ENCODE results near the gene BLM.
"Not testable (repeated sequence)": the region's sequence is repeated elsewhere in the genome, so short reads cannot be mapped to it uniquely, and the experiment has no call there.

BLM gene

DNA sequence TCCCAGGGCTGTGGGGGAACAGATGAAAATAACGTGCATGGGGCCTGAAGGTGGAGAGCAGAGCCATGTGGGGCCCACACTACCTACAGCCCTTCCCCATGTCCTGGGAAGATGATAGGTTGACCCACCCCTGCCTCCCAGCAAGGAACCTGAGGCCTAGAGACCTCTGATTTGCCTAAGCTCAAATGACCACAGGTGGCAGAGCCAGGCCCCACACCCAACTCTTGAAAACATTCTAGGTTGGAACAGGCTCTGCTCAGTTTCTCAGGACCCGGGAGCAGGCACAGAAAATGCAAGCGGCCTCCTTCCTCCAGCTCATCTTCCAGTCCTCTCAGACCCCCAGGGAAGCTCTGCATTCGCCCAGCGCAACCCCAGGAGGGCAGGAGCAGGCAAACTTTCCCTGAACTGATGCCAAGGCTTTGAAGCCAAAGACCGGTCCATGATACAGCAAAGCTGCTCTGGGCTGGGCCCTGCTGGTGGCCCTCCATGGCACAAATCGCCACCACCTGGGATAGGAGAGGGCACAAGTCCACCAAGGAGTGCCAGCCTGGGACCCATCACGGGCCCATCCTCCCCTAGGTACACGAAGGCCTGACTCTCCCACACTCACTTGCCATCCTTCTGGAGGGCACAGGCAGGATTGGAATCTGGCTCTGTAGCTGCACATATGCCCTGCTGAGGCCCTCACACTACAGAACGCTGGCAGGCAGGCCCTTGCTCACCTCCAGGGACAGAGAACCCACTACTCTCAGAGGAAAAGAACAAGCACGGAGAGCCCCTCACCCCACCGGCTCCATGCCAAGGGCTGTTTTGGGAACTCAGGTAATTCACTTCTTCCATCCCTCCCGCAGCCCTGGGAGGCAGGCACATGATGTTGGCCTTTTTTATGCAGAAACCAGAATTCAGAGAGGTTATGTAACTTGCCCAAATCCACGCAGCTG is 100.2 kb downstream of the BLM start:
- no peak overlapping the region for H3K9ac ChIP-seq (ENCODE audit: low read depth, low read length)
- H3K27ac ChIP-seq (ENCODE audit: low read length), result no peak overlapping the region

GRCh38 chr15:90818251-90819210 is 101.4 kb downstream of the BLM start:
- Histone ChIP-seq H3K27me3 (ENCODE audit: insufficient read depth, low read length) (no peaks in the 10 kb centered on the region), H3K4me1 (ENCODE audit: insufficient read depth, low read length) (peaks cover 15% of the 10 kb centered on the region; the same call in 1 of the 2 replicates), H3K36me3 (ENCODE audit: insufficient read depth, low read depth, low read length) (peaks cover 13% of the 10 kb centered on the region), H3K27ac (ENCODE audit: low read length) (no peak overlapping the region), H3K4me3 (ENCODE audit: low read length) (no peak overlapping the region), H3K9ac (ENCODE audit: low read depth, low read length) (no peak overlapping the region), H3K9me3 (ENCODE audit: insufficient read depth, low read depth, low read length) (no peaks in the 10 kb centered on the region)

More for the DNA sequence above, 100.2 kb downstream of the BLM start:
- no peaks in the 10 kb centered on the region for H3K9me3 ChIP-seq (ENCODE audit: insufficient read depth, low read depth, low read length)
- no peak overlapping the region for H3K4me3 ChIP-seq (ENCODE audit: low read length)
- peaks cover 22% of the 10 kb centered on the region; the same call in 1 of the 2 replicates for H3K4me1 ChIP-seq (ENCODE audit: insufficient read depth, low read length)
- peaks cover 21% of the 10 kb centered on the region for H3K36me3 ChIP-seq (ENCODE audit: insufficient read depth, low read depth, low read length)
- no peaks in the 10 kb centered on the region for H3K27me3 ChIP-seq (ENCODE audit: insufficient read depth, low read length)

- Histone ChIP-seq H3K9me3 (ENCODE audit: insufficient read depth, low read depth, low read length) (no peaks in the 10 kb centered on the region), H3K4me3 (ENCODE audit: low read length) (no peak overlapping the region), H3K27ac (ENCODE audit: low read length) (no peak overlapping the region), H3K36me3 (ENCODE audit: insufficient read depth, low read depth, low read length) (peaks cover 13% of the 10 kb centered on the region), H3K27me3 (ENCODE audit: insufficient read depth, low read length) (no peaks in the 10 kb centered on the region), H3K9ac (ENCODE audit: low read depth, low read length) (no peak overlapping the region), H3K4me1 (ENCODE audit: insufficient read depth, low read length) (peaks cover 13% of the 10 kb centered on the region; the same call in 1 of the 2 replicates)
Observed at GRCh38 chr15:90819390-90819789, 102.2 kb downstream of the BLM start.

GRCh38 chr15:90819850-90820249 is 102.7 kb downstream of the BLM start:
- peaks cover 13% of the 10 kb centered on the region; the same call in 1 of the 2 replicates for H3K4me1 ChIP-seq (ENCODE audit: insufficient read depth, low read length)
- H3K9me3 ChIP-seq (ENCODE audit: insufficient read depth, low read depth, low read length), result no peaks in the 10 kb centered on the region
- H3K36me3 ChIP-seq (ENCODE audit: insufficient read depth, low read depth, low read length), result peaks cover 9% of the 10 kb centered on the region
- H3K27me3 ChIP-seq (ENCODE audit: insufficient read depth, low read length), result no peaks in the 10 kb centered on the region
- H3K4me3 ChIP-seq (ENCODE audit: low read length), result no peak overlapping the region
- no peak overlapping the region for H3K27ac ChIP-seq (ENCODE audit: low read length)
- H3K9ac ChIP-seq (ENCODE audit: low read depth, low read length), result no peak overlapping the region

DNA sequence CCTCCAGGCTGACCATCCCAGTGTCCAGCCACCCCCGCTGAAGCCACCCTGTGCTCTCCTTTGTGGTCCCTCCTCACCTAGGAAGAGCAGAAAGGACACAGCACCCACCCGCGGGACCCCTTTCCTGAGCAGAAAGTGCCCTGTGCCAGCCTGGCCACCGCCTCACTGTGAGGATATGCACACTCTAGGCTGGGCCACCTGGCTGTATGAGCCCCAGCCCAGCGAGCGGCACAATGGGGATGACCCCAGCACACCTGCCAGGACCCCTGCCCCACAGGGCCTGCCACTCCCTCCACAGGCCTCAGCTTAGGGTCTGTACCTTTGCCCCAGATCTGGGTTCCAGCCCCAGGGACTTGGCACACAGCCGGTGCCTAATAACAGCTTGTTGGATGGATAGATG is 103.3 kb downstream of the BLM start:
- Histone ChIP-seq H3K9ac (ENCODE audit: low read depth, low read length) (no peak overlapping the region), H3K27me3 (ENCODE audit: insufficient read depth, low read length) (no peaks in the 10 kb centered on the region), H3K4me3 (ENCODE audit: low read length) (no peak overlapping the region), H3K4me1 (ENCODE audit: insufficient read depth, low read length) (peaks cover 13% of the 10 kb centered on the region; the same call in 1 of the 2 replicates), H3K9me3 (ENCODE audit: insufficient read depth, low read depth, low read length) (no peaks in the 10 kb centered on the region), H3K36me3 (ENCODE audit: insufficient read depth, low read depth, low read length) (peaks cover 3% of the 10 kb centered on the region), H3K27ac (ENCODE audit: low read length) (no peak overlapping the region)

DNA sequence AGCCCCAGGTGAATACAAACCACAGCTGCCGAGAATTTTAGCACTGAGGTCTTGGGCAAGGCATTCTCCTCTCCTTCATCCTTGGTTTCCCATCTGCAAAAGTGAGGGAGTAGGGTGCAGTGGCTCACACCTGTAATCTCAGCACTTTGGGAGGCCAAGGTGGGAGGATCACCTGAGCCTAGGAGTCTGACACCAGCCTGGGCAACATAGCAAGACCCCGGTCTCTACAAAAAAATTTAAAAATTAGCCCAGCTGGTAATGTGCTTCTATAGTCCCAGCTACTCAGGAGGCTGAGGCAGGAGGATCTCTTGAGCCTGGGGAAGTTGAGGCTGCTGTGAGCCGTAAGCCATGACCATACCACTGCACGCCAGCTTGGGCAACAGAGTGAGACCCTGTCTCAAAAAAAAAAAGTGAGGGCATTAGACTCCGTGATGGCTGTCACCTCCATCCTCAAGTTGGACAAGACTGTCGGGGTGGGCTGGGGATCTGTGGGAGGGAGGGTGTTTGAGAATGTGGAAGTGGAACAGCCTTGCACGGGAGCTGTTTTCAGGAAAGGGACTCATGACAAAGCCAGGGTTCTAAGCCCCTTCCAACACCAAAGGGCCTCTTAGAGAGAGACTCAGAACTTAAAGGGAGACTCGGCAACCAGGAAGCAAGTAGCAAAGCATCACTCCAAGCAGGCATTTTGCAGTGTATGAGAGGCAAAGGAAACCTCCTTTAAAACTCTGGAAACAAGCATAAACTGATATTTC is 105.2 kb downstream of the BLM start:
- no peaks in the 10 kb centered on the region for H3K9me3 ChIP-seq (ENCODE audit: insufficient read depth, low read depth, low read length)
- no peaks in the 10 kb centered on the region for H3K36me3 ChIP-seq (ENCODE audit: insufficient read depth, low read depth, low read length)
- no peak overlapping the region for H3K4me3 ChIP-seq (ENCODE audit: low read length)
- no peak overlapping the region for H3K27ac ChIP-seq (ENCODE audit: low read length)
- H3K9ac ChIP-seq (ENCODE audit: low read depth, low read length), result no peak overlapping the region
- H3K4me1 ChIP-seq (ENCODE audit: insufficient read depth, low read length), result peaks cover 4% of the 10 kb centered on the region; the same call in 1 of the 2 replicates
- H3K27me3 ChIP-seq (ENCODE audit: insufficient read depth, low read length), result no peaks in the 10 kb centered on the region

GRCh38 chr15:90823455-90823974 is 106.4 kb downstream of the BLM start:
- H3K36me3 ChIP-seq (ENCODE audit: insufficient read depth, low read depth, low read length), result no peaks in the 10 kb centered on the region
- H3K4me3 ChIP-seq (ENCODE audit: low read length), result no peak overlapping the region
- H3K9ac ChIP-seq (ENCODE audit: low read depth, low read length), result no peak overlapping the region
- no peaks in the 10 kb centered on the region for H3K27me3 ChIP-seq (ENCODE audit: insufficient read depth, low read length)
- H3K4me1 ChIP-seq (ENCODE audit: insufficient read depth, low read length), result no peaks in the 10 kb centered on the region
- no peak overlapping the region for H3K27ac ChIP-seq (ENCODE audit: low read length)
- no peaks in the 10 kb centered on the region for H3K9me3 ChIP-seq (ENCODE audit: insufficient read depth, low read depth, low read length)

GRCh38 chr15:90825115-90825899 is 108.2 kb downstream of the BLM start:
- H3K9me3 ChIP-seq (ENCODE audit: insufficient read depth, low read depth, low read length); H3K4me1 ChIP-seq (ENCODE audit: insufficient read depth, low read length); H3K36me3 ChIP-seq (ENCODE audit: insufficient read depth, low read depth, low read length); H3K9ac ChIP-seq (ENCODE audit: low read depth, low read length); H3K4me3 ChIP-seq (ENCODE audit: low read length); H3K27ac ChIP-seq (ENCODE audit: low read length); H3K27me3 ChIP-seq (ENCODE audit: insufficient read depth, low read length): not testable (repeated sequence)

GRCh38 chr15:90826206-90826885 is 109.2 kb downstream of the BLM start:
- not testable (repeated sequence) for H3K36me3 ChIP-seq (ENCODE audit: insufficient read depth, low read depth, low read length); H3K9me3 ChIP-seq (ENCODE audit: insufficient read depth, low read depth, low read length); H3K27ac ChIP-seq (ENCODE audit: low read length); H3K4me1 ChIP-seq (ENCODE audit: insufficient read depth, low read length); H3K9ac ChIP-seq (ENCODE audit: low read depth, low read length); H3K4me3 ChIP-seq (ENCODE audit: low read length); H3K27me3 ChIP-seq (ENCODE audit: insufficient read depth, low read length)

- H3K27ac ChIP-seq (ENCODE audit: low read length), result no peak overlapping the region
- no peaks in the 10 kb centered on the region for H3K27me3 ChIP-seq (ENCODE audit: insufficient read depth, low read length)
- no peak overlapping the region for H3K9ac ChIP-seq (ENCODE audit: low read depth, low read length)
- no peaks in the 10 kb centered on the region for H3K9me3 ChIP-seq (ENCODE audit: insufficient read depth, low read depth, low read length)
- H3K36me3 ChIP-seq (ENCODE audit: insufficient read depth, low read depth, low read length), result no peaks in the 10 kb centered on the region
- no peaks in the 10 kb centered on the region for H3K4me1 ChIP-seq (ENCODE audit: insufficient read depth, low read length)
- no peak overlapping the region for H3K4me3 ChIP-seq (ENCODE audit: low read length)
Observed at GRCh38 chr15:90826886-90827435, 109.8 kb downstream of the BLM start.

All from iPS-20b (cell line).